Ovary (tissue), 9 donors: ENCODE measurements around the gene ZNF202. TPM values are rescaled to one million over a fixed set of nuclear protein-coding genes. Genes with fewer than 3 reads are reported as not detected.

ENCODE experiments used
- DNase-seq, 5 donors: peaks; one replicate each; pipeline ENCODE4 v3.0.0-alpha.2; 2019 to 2020
- H3K27ac ChIP-seq, 2 donors: fragments of 200-600 bp; one replicate each; pipeline versions ENCODE4 v1.5.1 to v1.8.0; 2019 to 2022
- H3K27me3 ChIP-seq: fragments of 200-600 bp; one replicate; pipeline ENCODE4 v1.8.0; 2022
- H3K36me3 ChIP-seq: fragments of 200-600 bp; sonication (generic); one replicate; pipeline ENCODE4 v1.5.1; 2019
- H3K4me1 ChIP-seq: one replicate; pipeline ENCODE4 v1.8.1; 2013; ENCODE audit warnings: mild to moderate bottlenecking, moderate library complexity; ENCODE audit not compliant: insufficient read depth
- H3K4me3 ChIP-seq: fragments of 200-600 bp; sonication (generic); one replicate; pipeline ENCODE4 v1.5.1; 2017
- H3K9me3 ChIP-seq, 2 donors: fragments of 200-600 bp in 1 of 2; sonication (generic) in 1 of 2; one replicate each; pipeline versions ENCODE4 v1.5.1 to v1.8.1; 2013 to 2019; ENCODE audit warnings: mild to moderate bottlenecking in 1 of 2, moderate library complexity in 1 of 2
- EP300 ChIP-seq: sonication (generic); formaldehyde crosslinking; IDR thresholded peaks from one replicate; pipeline ENCODE4 v1.6.1; 2017; ENCODE audit warnings: antibody characterized with exemption
- POLR2A ChIP-seq: fragments of 450-650 bp; IDR thresholded peaks from one replicate; pipeline ENCODE4 v1.6.1; 2017; ENCODE audit warnings: antibody characterized with exemption, mild to moderate bottlenecking, moderate library complexity
- WGBS, 3 donors: extraction: QIAGEN DNeasy Blood & Tissue Kit in 1 of 3; methylation state at CpG; one replicate each; pipeline versions ENCODE4 v1.1.5 to v1.1.7; 2013 to 2017; 5-methylcytosine and 5-hydroxymethylcytosine counted together
- intact Hi-C, 4 donors: fragments of 100-400 bp; cut with DNase I; formaldehyde crosslinking; loops; one replicate each; pipeline versions ENCODE4 v1.11.0 to v1.15.1; 2022 to 2023
- polyA plus RNA-seq, 2 donors: library from polyadenylated mRNA; stranded (reverse); fragments of 200-250 nt in 1 of 2; fragments of 350-450 nt in 1 of 2; fragmentation: Illumina TruSeq in 1 of 2; extraction: RNeasy Lipid Tissue Mini Kit (QIAGEN cat#74804) in 1 of 2; gene quantifications; one replicate each; pipeline ENCODE4 v1.2.3, GENCODE V29; 2013 to 2014
- total RNA-seq, 7 donors: library from RNA; depleted of rRNA in 2 of 7; stranded (reverse); fragments of >200 nt in 2 of 7; fragmentation: NEBNext Ultra II Directional in 3 of 7; extraction: Animal tissue kit (Norgen Biotek cat#: 25700) in 3 of 7; gene quantifications; one replicate each; pipeline versions ENCODE4 v1.1.0 to v1.2.4, GENCODE V29; 2016 to 2023
- TF ChIP-seq, protein P1 (sequence below), 3 donors: fragments of 450-650 bp in 2 of 3; fragments of 200-600 bp in 1 of 3; IDR thresholded peaks; one replicate each; pipeline versions ENCODE4 v1.5.1 to v1.8.0; 2016 to 2022; ENCODE audit warnings: antibody characterized with exemption in 3 of 3, mild to moderate bottlenecking in 1 of 3
- donor health status: DM: no; HTN: no; CAD: no; lungs with moderate emphysema.
- donor health status: DM: no; HTN: no; CAD: no.
- donor health status: Bipolar disorder and iron deficiency.
- donor health status: DM: yes; HTN: yes; CAD: no.
- donor health status: DM: no; HTN: no; CAD: no.
- donor health status: DM: yes; HTN: yes; CAD: no.

ZNF202 gene
- total and polyA plus RNA-seq, 9 donors: 4.7 to 20.8 (median 12.5) TPM

DNA sequence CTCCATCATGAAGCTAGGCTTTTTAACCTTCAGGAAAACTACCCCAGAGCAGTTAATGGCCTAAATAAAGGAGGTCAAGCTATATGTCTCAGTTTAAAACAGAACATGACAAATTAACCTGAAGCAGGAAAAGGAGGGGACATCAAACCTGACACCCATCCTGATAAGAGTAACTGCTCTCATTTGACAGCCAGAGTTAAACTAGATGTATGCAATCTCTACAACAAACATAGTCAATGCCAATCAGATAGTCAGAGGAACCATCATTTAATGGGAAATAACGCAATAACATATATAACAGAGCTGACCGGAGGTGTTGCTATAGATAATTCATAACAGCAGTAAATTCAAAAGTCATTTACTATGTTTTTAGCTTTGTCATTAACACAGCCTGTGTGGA, 3.1 kb downstream of the ZNF202 start:
- no peaks in the 10 kb centered on the region for H3K36me3 ChIP-seq
- 0 to 91% (median 88%) methylated on average over 2 of the region's 2 CpGs for WGBS, 3 donors
- intact Hi-C loops: no loop called here
- TF ChIP-seq, protein P1, sequence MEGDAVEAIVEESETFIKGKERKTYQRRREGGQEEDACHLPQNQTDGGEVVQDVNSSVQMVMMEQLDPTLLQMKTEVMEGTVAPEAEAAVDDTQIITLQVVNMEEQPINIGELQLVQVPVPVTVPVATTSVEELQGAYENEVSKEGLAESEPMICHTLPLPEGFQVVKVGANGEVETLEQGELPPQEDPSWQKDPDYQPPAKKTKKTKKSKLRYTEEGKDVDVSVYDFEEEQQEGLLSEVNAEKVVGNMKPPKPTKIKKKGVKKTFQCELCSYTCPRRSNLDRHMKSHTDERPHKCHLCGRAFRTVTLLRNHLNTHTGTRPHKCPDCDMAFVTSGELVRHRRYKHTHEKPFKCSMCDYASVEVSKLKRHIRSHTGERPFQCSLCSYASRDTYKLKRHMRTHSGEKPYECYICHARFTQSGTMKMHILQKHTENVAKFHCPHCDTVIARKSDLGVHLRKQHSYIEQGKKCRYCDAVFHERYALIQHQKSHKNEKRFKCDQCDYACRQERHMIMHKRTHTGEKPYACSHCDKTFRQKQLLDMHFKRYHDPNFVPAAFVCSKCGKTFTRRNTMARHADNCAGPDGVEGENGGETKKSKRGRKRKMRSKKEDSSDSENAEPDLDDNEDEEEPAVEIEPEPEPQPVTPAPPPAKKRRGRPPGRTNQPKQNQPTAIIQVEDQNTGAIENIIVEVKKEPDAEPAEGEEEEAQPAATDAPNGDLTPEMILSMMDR (IDR thresholded peaks at IDR 0.05): no peak
- TF ChIP-seq POLR2A (no peak), EP300 (no peak)
- H3K9me3 ChIP-seq: no peaks in the 10 kb centered on the region
- H3K27me3 ChIP-seq: no peaks in the 10 kb centered on the region
- H3K4me3 ChIP-seq: no peak overlapping the region
- peaks cover 10% of the 10 kb centered on the region for H3K4me1 ChIP-seq
- DNase-seq: no peak
- no peak overlapping the region for H3K27ac ChIP-seq

DNA sequence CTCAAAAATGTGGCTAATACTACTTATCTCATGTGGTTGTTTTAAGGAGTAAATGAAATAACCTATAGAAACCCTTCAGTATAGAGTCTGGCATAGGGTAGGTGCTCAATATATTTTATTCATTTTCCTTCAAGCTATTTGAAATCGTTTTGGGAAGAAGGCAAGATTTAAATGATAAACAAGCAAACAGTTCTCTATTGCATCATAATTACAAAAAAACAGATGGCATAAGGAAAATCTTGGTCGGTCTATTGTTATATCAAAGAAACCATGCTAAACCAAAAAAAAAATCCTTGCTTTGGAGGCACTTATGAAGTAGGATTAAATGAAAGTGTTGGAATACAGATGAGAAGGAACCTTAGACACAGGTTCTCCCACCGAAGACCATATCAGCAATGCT, 4.7 kb downstream of the ZNF202 start:
- peaks cover 4% of the 10 kb centered on the region for H3K4me1 ChIP-seq
- 81 to 89% (median 88%) methylated on average over 3 of the region's 3 CpGs for WGBS, 3 donors
- no peaks in the 10 kb centered on the region for H3K9me3 ChIP-seq
- H3K4me3 ChIP-seq: no peak overlapping the region
- H3K36me3 ChIP-seq: no peaks in the 10 kb centered on the region
- TF ChIP-seq EP300 (no peak), POLR2A (no peak)
- TF ChIP-seq, protein P1 (IDR thresholded peaks at IDR 0.05): no peak
- intact Hi-C loops: no loop called here
- H3K27ac ChIP-seq: no peak overlapping the region
- no peak for DNase-seq
- H3K27me3 ChIP-seq: no peaks in the 10 kb centered on the region

DNA sequence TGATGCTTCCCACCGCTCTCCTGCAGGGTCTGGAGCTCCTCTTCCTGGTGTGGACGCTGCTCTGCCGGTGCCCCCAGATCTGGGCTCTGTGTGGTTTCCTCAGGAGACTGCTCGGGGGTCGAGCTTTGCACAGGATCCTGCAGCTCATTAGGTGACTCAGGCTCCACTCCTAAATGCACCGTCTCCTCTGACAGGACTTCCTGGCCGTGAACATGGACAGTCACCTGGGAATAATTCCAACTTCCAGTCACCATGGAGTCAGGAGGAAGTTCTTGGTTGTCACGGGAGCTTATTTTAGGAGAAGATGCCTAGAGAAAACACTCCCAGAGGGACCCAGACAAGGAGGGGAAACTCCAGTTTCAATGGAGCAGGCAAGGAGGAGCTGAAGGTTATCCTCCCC, 11.9 kb downstream of the ZNF202 start:
- H3K4me3 ChIP-seq: no peak overlapping the region
- no peaks in the 10 kb centered on the region for H3K27me3 ChIP-seq
- DNase-seq: no peak
- intact Hi-C loops: no loop called here
- TF ChIP-seq EP300 (no peak), POLR2A (no peak)
- TF ChIP-seq, protein P1 (IDR thresholded peaks at IDR 0.05): no peak
- peaks cover 0 to 17% of the 10 kb centered on the region in 2 donors for H3K9me3 ChIP-seq
- WGBS, 3 donors: 88 to 92% (median 91%) methylated on average over 8 of the region's 8 CpGs
- H3K36me3 ChIP-seq: peaks cover 5% of the 10 kb centered on the region
- peaks cover 1% of the 10 kb centered on the region for H3K4me1 ChIP-seq
- H3K27ac ChIP-seq: no peak overlapping the region

DNA sequence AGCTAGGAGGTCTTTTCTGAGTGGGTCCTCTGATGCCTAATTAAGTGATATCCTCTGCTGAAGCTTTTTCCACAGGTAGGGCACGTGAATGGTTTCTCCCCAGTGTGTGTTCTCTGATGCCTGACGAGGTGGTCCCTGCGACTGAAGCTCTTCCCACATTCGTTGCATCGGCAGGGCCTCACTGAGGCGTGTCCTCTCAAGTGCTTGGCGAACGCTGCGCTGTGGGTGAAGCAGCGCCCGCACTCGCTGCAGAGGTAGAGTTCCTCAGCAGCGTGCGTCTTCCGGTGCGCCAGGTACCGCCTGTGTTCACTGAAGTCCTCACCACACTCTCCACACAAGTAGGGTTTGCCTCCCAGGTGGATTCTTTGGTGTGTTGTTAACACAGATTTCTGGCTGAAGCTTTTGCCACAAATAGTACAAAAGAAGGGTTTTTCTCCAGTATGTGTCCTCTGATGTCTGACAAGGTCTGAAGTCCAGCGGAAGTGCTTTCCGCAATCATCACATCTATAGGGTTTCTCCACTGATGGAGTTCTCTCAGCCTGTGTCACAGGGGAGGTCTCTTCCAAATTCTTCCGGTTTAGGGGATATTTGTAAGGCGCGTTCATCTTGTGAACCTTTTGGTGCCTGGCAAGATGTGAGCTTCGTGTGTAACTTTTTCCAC, 15.3 kb downstream of the ZNF202 start:
- no peaks in the 10 kb centered on the region for H3K27me3 ChIP-seq
- H3K4me3 ChIP-seq: no peak overlapping the region
- peaks cover 0 to 17% of the 10 kb centered on the region in 2 donors for H3K9me3 ChIP-seq
- DNase-seq: no peak
- H3K36me3 ChIP-seq: peaks cover 5% of the 10 kb centered on the region
- H3K4me1 ChIP-seq: no peaks in the 10 kb centered on the region
- H3K27ac ChIP-seq: no peak overlapping the region
- 96 to 98% (median 97%) methylated on average over 23 of the region's 23 CpGs for WGBS, 3 donors
- intact Hi-C loops: no loop called here
- no peak for TF ChIP-seq EP300
- TF ChIP-seq, protein P1 (IDR thresholded peaks at IDR 0.05): no peak
- TF ChIP-seq POLR2A: no peak
